WTC11 (cell line): Measurements from ENCODE around the gene SKAP2. TPM values are rescaled to one million over a fixed set of nuclear protein-coding genes. Genes with fewer than 3 reads are reported as not detected.

Experiments
- ATAC-seq: fragments of 200-7000 bp; cut with Tn5 transposase; 2 replicates; pipeline ENCODE4 v1.10.0; 2021; ENCODE audit warnings: mild to moderate bottlenecking, moderate library complexity
- CTCF ChIA-PET: fragments of 300-600 bp; sonication (Branson Sonifier 250); formaldehyde crosslinking; loops from one replicate; lab custom pipeline; 2021; ENCODE audit warnings: antibody characterized with exemption; lab: Charles Lee
- POLR2A ChIA-PET: fragments of 350-600 bp; sonication (Branson Sonifier 250); formaldehyde crosslinking; loops from one replicate; lab custom pipeline; 2021; ENCODE audit warnings: antibody characterized with exemption; lab: Charles Lee
- DNase-seq: peaks from one replicate; pipeline ENCODE4 v3.0.0; 2021; ENCODE audit warnings: low spot score
- H3K27ac Mint-ChIP-seq: 2 replicates; pipeline ENCODE4 v1.8.0; 2021; ENCODE audit warnings: mixed read lengths
- H3K27me3 Mint-ChIP-seq: 2 replicates; pipeline ENCODE4 v1.8.0; 2021; ENCODE audit warnings: low read depth, mild to moderate bottlenecking, moderate library complexity, mixed read lengths
- H3K36me3 Mint-ChIP-seq: 2 replicates; pipeline ENCODE4 v1.8.0; 2021; ENCODE audit warnings: mixed read lengths
- H3K4me1 Mint-ChIP-seq: 2 replicates; pipeline ENCODE4 v1.8.0; 2022; ENCODE audit warnings: mixed read lengths
- H3K4me3 Mint-ChIP-seq: 2 replicates; pipeline ENCODE4 v1.8.0; 2021; ENCODE audit warnings: mild to moderate bottlenecking, moderate library complexity, mixed read lengths
- H3K9me3 Mint-ChIP-seq: 2 replicates; pipeline ENCODE4 v1.8.0; 2021; ENCODE audit warnings: mixed read lengths
- ATF2 ChIP-seq: sonication (generic); formaldehyde crosslinking; IDR thresholded peaks from 2 replicates; pipeline ENCODE4 v1.8.1; 2022; ENCODE audit warnings: low read depth, missing genetic modification reagents, borderline replicate concordance
- GRHL2 ChIP-seq: fragments of 250-450 bp; sonication (Bioruptor Pico); IDR thresholded peaks from 2 replicates; pipeline ENCODE4 v1.8.0; 2022; ENCODE audit warnings: mild to moderate bottlenecking, moderate library complexity; ENCODE audit not compliant: insufficient replicate concordance, severe bottlenecking
- HMGA2 ChIP-seq: fragments of 250-450 bp; sonication (Bioruptor Pico); IDR thresholded peaks from 2 replicates; pipeline ENCODE4 v1.4.0; 2021; ENCODE audit warnings: mild to moderate bottlenecking, moderate library complexity
- KAT7 ChIP-seq: sonication (generic); formaldehyde crosslinking; IDR thresholded peaks from 2 replicates; pipeline ENCODE4 v1.8.1; 2023; ENCODE audit warnings: missing genetic modification reagents, mild to moderate bottlenecking, borderline replicate concordance
- SP1 ChIP-seq: sonication (generic); formaldehyde crosslinking; conservative IDR thresholded peaks from 2 replicates; pipeline ENCODE4 v1.8.1; 2022; ENCODE audit warnings: missing genetic modification reagents
- STAT6 ChIP-seq: sonication (generic); formaldehyde crosslinking; conservative IDR thresholded peaks from 2 replicates; pipeline ENCODE4 v1.8.1; 2023; ENCODE audit warnings: mild to moderate bottlenecking, low read depth, missing genetic modification reagents, moderate library complexity
- ZNF138 ChIP-seq: sonication (generic); formaldehyde crosslinking; conservative IDR thresholded peaks from 2 replicates; pipeline ENCODE4 v1.8.1; 2022; ENCODE audit warnings: mild to moderate bottlenecking, moderate library complexity, missing genetic modification reagents
- ZNF232 ChIP-seq: sonication (generic); formaldehyde crosslinking; IDR thresholded peaks from 2 replicates; pipeline ENCODE4 v1.8.0; 2022; ENCODE audit warnings: mild to moderate bottlenecking, missing genetic modification reagents
- total RNA-seq: library from RNA; stranded (reverse); gene quantifications from 3 replicates; pipeline ENCODE4 v1.2.3, GENCODE V29; 2021
- TF ChIP-seq, protein P1 (sequence below): sonication (generic); formaldehyde crosslinking; IDR thresholded peaks from 2 replicates; pipeline ENCODE4 v1.8.1; 2022; ENCODE audit warnings: mild to moderate bottlenecking, moderate library complexity, missing genetic modification reagents
- TF ChIP-seq, protein P2 (sequence below): sonication (generic); formaldehyde crosslinking; IDR thresholded peaks from 2 replicates; pipeline ENCODE4 v1.8.0; 2023; ENCODE audit warnings: missing genetic modification reagents
- TF ChIP-seq, protein P3 (sequence below): sonication (generic); formaldehyde crosslinking; IDR thresholded peaks from 2 replicates; pipeline ENCODE4 v1.8.1; 2022; ENCODE audit warnings: mild to moderate bottlenecking, missing genetic modification reagents, moderate library complexity, borderline replicate concordance
- TF ChIP-seq, protein P4 (sequence below): sonication (generic); formaldehyde crosslinking; IDR thresholded peaks from 2 replicates; pipeline ENCODE4 v1.8.1; 2022; ENCODE audit warnings: missing genetic modification reagents, borderline replicate concordance
- TF ChIP-seq, protein P5 (sequence below): sonication (generic); formaldehyde crosslinking; IDR thresholded peaks from 2 replicates; pipeline ENCODE4 v1.8.0; 2022; ENCODE audit warnings: mild to moderate bottlenecking, missing genetic modification reagents
- TF ChIP-seq, protein P6 (sequence below): sonication (generic); formaldehyde crosslinking; IDR thresholded peaks from 2 replicates; pipeline ENCODE4 v1.8.1; 2023; ENCODE audit warnings: mild to moderate bottlenecking, missing genetic modification reagents, borderline replicate concordance
- TF ChIP-seq, protein P7 (sequence below): sonication (generic); formaldehyde crosslinking; IDR thresholded peaks from 2 replicates; pipeline ENCODE4 v1.8.1; 2023; ENCODE audit warnings: mild to moderate bottlenecking, missing genetic modification reagents, moderate library complexity

Gene SKAP2
- total RNA-seq, 1 experiment from 2014 or later = 2.5 TPM

DNA sequence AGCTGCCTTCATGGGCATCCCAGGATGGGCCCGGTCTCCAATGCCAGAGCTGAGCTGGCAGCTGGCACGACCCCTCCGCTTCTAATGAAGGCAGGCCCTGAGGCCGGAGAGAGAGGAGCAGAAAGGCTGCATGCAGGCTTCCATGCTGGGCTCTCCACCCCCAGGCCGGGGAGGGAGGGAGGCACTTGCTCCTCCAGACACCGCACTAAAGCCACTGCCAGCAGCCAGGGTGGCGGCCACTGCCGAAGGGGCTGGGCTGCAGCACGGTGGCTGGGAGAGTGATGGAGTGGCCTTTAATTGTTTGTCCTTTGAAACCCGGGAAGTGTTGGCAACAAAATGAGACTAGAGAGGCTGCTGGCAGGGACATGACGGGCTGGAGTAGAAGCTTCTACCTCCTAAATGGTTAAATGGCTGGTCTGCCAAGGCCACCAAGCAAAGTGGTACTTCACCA is 236.5 kb downstream of the SKAP2 start:
- Mint-ChIP-seq H3K27ac (no peak overlapping the region), H3K4me1 (no peaks in the 10 kb centered on the region), H3K27me3 (no peaks in the 10 kb centered on the region; the same call in 1 of the 2 replicates), H3K9me3 (peaks cover 3% of the 10 kb centered on the region; the same call in 1 of the 2 replicates), H3K4me3 (no peak overlapping the region), H3K36me3 (no peaks in the 10 kb centered on the region)
- TF ChIP-seq ZNF232 (CRISPR knock-in tag) (no peak), STAT6 (no peak), SP1 (CRISPR knock-in tag) (no peak), HMGA2 (CRISPR knock-in tag) (no peak), ATF2 (CRISPR knock-in tag) (no peak), KAT7 (CRISPR knock-in tag) (no peak), GRHL2 (CRISPR knock-in tag) (no peak), ZNF138 (CRISPR knock-in tag) (no peak)
- TF ChIP-seq, protein P1, sequence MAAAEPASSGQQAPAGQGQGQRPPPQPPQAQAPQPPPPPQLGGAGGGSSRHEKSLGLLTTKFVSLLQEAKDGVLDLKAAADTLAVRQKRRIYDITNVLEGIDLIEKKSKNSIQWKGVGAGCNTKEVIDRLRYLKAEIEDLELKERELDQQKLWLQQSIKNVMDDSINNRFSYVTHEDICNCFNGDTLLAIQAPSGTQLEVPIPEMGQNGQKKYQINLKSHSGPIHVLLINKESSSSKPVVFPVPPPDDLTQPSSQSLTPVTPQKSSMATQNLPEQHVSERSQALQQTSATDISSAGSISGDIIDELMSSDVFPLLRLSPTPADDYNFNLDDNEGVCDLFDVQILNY (CRISPR knock-in tag) = no peak
- TF ChIP-seq, protein P2, sequence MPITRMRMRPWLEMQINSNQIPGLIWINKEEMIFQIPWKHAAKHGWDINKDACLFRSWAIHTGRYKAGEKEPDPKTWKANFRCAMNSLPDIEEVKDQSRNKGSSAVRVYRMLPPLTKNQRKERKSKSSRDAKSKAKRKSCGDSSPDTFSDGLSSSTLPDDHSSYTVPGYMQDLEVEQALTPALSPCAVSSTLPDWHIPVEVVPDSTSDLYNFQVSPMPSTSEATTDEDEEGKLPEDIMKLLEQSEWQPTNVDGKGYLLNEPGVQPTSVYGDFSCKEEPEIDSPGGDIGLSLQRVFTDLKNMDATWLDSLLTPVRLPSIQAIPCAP (CRISPR knock-in tag) = no peak
- TF ChIP-seq, protein P3, sequence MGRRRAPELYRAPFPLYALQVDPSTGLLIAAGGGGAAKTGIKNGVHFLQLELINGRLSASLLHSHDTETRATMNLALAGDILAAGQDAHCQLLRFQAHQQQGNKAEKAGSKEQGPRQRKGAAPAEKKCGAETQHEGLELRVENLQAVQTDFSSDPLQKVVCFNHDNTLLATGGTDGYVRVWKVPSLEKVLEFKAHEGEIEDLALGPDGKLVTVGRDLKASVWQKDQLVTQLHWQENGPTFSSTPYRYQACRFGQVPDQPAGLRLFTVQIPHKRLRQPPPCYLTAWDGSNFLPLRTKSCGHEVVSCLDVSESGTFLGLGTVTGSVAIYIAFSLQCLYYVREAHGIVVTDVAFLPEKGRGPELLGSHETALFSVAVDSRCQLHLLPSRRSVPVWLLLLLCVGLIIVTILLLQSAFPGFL = no peak
- TF ChIP-seq, protein P4, sequence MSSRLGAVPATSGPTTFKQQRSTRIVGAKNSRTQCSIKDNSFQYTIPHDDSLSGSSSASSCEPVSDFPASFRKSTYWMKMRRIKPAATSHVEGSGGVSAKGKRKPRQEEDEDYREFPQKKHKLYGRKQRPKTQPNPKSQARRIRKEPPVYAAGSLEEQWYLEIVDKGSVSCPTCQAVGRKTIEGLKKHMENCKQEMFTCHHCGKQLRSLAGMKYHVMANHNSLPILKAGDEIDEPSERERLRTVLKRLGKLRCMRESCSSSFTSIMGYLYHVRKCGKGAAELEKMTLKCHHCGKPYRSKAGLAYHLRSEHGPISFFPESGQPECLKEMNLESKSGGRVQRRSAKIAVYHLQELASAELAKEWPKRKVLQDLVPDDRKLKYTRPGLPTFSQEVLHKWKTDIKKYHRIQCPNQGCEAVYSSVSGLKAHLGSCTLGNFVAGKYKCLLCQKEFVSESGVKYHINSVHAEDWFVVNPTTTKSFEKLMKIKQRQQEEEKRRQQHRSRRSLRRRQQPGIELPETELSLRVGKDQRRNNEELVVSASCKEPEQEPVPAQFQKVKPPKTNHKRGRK (CRISPR knock-in tag) = no peak
- TF ChIP-seq, protein P5, sequence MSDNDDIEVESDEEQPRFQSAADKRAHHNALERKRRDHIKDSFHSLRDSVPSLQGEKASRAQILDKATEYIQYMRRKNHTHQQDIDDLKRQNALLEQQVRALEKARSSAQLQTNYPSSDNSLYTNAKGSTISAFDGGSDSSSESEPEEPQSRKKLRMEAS (CRISPR knock-in tag) = no peak
- TF ChIP-seq, protein P6, sequence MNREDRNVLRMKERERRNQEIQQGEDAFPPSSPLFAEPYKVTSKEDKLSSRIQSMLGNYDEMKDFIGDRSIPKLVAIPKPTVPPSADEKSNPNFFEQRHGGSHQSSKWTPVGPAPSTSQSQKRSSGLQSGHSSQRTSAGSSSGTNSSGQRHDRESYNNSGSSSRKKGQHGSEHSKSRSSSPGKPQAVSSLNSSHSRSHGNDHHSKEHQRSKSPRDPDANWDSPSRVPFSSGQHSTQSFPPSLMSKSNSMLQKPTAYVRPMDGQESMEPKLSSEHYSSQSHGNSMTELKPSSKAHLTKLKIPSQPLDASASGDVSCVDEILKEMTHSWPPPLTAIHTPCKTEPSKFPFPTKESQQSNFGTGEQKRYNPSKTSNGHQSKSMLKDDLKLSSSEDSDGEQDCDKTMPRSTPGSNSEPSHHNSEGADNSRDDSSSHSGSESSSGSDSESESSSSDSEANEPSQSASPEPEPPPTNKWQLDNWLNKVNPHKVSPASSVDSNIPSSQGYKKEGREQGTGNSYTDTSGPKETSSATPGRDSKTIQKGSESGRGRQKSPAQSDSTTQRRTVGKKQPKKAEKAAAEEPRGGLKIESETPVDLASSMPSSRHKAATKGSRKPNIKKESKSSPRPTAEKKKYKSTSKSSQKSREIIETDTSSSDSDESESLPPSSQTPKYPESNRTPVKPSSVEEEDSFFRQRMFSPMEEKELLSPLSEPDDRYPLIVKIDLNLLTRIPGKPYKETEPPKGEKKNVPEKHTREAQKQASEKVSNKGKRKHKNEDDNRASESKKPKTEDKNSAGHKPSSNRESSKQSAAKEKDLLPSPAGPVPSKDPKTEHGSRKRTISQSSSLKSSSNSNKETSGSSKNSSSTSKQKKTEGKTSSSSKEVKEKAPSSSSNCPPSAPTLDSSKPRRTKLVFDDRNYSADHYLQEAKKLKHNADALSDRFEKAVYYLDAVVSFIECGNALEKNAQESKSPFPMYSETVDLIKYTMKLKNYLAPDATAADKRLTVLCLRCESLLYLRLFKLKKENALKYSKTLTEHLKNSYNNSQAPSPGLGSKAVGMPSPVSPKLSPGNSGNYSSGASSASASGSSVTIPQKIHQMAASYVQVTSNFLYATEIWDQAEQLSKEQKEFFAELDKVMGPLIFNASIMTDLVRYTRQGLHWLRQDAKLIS = no peak
- TF ChIP-seq, protein P7, sequence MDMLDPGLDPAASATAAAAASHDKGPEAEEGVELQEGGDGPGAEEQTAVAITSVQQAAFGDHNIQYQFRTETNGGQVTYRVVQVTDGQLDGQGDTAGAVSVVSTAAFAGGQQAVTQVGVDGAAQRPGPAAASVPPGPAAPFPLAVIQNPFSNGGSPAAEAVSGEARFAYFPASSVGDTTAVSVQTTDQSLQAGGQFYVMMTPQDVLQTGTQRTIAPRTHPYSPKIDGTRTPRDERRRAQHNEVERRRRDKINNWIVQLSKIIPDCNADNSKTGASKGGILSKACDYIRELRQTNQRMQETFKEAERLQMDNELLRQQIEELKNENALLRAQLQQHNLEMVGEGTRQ = no peak
- DNase-seq = no peak
- CTCF ChIA-PET = interaction anchor here (0.7 kb wide), 1 partner anchor 246 kb away, joined by 3 read pairs; no protein-coding TSS in a partner anchor
- POLR2A ChIA-PET = no interaction called here
- ATAC-seq = no peak
